Stimulated activated CD4-positive, alpha-beta T cell treated with anti-CD3 and anti-CD28 coated beads, Interleukin-15, amount 100 ng/mL, for 1 hour (primary cell): ENCODE results near the gene MRPS6.

Experiments
- DNase-seq, 2 donors: peaks; one replicate each; pipeline ENCODE4 v3.0.0-alpha.2; 2020; ENCODE audit warnings: low read depth in 1 of 2, low spot score in 1 of 2

MRPS6 gene

DNA sequence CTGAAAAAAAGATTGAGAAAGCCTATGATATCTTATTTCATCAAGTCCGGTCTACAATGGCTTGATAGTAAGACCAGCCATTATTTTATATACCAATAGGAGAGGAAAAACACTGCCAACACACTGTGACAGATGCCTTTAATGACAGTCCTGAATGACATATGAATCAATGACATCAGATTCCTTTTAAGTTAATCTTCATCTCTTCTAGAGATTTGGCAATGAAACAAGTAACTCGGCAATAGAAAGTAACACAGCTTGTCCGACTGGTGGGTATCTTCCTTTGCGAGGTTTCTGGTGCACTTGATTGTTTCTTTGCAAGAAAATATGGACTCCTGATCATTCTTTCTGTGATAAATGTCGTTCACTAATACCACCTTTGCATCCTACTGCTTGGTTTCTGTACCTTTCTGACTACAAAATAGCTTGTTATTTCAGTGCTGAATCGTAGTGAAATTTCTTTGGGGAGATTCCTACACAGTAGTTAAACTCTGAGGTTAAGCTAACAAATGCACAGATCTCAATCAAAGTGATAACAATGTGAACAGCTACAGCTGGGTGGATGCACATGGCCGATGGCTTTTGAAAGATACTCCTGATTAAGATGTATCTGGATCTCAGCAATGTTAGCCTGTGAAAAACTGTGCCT is 104.7 kb downstream of the MRPS6 start:
- DNase-seq = no peak

DNA sequence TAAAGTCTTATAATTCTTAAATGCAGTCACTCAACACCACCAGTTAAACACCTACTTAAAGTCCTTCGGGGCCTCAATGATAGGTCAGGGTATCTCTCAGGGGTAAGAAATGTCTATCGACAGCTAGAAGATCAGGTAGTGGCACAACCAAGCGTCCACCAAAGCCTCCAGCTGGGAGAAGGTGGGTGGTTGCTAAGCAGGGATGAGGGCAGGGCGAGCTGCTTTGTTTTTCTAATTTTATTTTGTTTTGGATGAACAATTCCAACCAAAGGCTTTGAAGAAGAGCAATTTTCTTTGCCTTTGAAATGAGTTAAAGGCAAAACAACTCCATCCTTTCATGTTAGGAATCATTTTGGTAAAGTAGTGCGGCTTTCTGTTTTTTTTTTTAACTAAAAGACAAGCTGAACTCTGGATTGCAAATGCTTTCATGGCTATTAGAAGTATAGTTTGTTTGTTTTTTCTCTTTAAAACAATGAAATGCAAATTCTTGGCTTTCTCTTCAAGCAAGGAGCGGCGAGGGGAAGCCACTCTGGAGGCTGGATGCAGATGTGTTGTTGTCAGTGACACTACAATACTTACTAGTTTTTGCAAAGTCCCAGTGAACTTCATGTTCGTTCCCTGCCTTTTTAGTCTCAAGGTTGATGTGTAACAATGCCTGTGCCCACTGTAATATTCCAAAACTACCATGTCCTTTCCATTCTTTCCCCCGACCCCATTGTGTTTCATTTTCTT is 106.0 kb downstream of the MRPS6 start:
- no peak for DNase-seq

DNA sequence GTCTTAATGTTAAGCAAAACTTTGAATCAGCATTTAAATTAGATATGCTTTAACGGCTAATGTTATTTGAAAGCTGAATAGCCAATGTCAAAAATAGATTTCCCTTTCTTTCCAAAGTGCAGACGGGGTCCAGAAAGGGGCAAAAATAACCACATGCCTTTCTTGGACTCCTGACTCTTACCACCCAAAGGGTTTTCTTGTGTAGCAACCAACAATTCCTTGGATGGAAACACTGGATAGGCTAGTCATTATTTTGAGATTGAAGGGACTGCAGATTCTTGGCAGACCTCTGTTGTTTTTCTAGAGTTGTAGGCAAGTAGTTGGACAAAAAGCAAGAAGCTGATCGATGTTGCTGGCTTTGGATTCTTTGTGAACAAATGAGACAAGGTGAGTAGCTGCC is 107.0 kb downstream of the MRPS6 start:
- no peak for DNase-seq

DNA sequence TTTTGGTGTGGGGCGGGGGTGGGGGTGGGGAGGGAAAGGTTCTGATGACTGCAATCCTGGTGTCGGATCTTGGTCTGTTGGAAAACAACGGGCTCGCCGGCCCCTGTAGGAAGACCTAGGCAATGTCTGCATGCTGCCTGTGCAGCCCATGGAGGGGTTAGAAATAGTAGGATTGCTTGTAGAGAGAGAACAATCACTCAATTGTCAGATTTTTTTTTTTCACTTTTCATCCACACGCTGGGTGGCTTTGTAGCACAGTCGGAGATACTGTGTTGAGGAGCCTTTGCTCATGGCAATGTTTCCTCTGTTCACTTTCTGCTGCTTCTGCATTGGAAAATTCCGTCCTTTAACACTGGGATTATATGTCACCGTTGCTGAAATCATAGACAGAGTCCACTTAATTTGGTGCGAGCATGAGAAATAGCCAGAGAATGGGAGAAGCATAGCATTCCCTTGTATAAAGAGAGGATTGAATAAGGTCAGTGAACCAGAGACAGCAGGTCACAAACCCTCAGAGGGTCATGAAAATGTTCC is 107.5 kb downstream of the MRPS6 start:
- no peak for DNase-seq

DNA sequence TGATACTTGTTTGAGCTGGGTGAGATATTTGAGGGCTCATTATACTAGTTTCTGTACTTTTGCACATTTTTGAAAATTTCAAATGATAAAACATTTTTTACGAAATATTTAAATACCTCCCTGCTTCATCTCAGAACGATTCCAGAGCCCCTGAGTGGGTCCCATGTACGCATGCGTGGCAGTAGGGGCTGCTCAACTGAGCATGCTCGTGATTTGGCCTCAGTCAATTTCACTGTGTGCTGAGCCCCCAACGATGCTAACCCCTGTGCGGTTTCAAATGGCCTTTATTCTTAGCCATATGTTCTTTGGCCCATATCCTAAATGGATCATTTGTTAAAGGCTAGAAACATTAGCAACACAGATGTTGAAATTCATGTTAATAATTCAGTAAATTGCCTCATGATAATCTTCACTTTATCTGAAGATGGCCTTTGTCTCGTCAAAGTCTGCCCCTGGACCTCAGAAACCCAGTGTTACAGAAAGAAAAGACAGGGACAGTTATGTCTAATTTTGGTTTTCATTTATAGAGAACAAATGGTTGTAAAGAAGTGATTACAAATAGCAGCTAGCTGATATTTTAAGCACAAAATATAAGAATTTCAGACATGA is 108.2 kb downstream of the MRPS6 start:
- no peak for DNase-seq

DNA sequence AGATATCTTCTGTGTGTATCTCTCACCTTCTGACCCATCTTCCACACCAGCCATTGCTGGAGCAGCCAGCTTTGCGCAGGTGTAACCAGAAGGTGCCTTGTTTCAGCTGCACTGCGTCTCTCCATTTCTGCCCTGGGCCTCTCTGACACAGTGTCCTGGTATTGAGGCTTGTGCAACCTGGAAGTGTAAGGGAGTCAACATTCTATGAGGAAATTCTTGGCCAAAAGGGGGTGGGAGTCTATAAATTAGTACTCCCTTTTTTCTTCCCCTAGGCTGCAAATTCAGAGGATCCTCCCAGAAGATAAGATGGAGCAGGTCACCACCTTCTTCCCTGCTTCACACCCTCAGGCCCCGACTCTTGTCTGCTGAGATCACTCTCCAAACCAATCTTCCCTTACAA is 109.1 kb downstream of the MRPS6 start:
- DNase-seq = no peak

DNA sequence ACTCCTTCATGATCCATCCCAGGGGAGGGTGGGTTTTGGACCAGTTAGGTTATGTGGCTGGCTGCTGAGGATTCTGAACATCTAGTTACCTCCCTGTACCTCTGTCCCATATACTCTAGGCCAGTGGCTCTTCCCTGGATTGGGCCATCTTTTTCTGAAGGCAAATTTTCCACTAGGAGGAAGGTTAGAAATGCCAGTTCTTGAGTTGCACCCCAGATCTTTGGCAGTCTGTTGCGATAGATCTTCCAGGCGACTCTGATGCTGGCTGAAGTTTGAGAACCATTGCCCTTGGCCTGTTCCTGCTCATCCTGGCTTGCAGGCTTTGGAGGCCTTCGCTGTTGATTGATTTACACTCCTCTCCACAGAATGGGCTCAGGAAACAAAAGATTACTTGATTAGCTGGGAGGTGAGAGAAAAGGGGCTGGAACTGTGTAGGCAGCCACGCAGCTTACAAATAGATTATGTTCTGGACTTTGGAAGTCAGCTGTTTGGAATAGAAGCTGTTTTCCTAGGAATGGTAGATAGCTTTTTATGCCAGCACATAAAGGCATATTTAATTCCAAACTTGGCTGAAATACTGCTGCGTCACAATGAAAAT is 110.1 kb downstream of the MRPS6 start:
- no peak for DNase-seq

DNA sequence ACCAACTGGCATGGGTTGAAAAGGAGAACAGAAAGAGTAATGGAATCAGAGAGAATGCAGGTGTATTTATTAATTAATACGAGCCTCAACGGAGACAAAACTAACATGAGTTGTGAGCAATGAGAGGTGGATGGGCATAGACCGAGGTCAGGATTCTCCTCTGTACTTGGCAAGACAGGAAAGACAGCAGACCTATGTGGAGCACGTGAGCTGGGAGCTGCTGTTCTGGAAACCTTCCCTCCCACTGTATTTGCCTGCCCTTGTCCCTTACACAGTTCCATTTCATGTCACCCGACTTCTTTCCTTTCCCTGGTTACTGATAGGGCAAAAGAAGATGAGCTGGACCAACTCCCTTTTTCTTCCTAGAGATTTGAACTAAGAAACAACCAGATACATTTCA is 110.9 kb downstream of the MRPS6 start:
- no peak for DNase-seq

DNA sequence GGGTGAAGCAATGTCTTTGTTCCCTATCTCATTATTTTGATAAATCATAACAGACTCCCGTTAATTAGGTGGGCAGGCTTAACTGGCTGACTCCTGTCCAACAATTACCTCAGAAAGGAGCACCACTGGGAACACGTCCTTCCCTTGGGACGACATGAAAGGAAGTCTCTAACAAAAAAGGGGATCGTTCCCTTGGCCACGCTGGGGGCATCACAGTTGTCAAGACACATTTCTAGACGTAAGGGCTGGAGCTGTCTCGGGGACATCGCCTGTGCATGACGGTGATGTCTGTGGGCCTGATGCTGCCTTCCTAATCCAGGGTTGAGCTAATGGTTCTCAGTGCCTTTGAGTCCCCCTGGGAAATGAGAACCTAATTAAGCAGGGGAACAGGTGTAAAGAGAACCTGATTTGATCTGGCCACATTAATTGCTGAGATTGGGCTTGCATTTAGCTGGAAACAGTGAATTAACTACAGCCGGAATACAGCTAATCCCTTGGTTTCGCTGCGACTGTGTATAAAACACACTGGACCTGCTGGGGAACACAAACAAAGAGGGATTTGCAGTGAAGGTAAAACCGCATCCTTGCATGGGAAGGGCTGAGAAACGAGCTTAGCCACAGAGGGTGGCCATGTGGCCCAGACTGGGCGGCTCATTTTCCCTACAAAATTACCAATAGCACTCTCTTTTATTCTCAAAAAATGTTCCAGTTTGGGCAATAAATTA is 111.8 kb downstream of the MRPS6 start:
- no peak for DNase-seq

DNA sequence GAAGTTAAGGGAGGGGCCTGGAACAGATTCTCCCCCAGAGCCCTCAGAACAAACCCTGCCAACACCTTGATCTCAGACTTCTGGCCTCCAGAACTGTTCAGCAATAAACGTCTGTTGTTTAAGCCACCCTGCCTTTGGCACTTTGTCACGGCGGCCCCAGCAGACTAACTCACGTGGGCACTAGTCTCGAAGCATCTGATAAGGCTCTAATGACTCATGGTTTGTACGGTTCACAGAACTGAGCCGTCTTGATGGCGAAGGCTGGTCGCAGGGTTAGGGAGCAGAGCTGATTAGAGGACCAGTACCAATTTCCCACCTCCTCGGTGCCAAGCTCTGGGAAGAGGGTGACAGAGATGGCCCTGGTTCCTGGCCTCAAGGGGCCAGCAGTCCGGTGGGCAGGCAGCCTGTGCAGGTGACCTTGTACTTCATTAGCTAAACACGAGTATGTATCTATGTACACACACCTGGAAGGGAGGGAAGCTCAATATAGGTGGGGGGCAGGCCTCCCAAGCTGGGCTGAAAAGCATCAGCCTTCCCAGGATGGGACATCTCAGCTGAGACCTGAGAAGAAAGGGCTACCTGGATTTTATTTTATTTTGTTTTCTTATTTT is 112.8 kb downstream of the MRPS6 start:
- DNase-seq = no peak

DNA sequence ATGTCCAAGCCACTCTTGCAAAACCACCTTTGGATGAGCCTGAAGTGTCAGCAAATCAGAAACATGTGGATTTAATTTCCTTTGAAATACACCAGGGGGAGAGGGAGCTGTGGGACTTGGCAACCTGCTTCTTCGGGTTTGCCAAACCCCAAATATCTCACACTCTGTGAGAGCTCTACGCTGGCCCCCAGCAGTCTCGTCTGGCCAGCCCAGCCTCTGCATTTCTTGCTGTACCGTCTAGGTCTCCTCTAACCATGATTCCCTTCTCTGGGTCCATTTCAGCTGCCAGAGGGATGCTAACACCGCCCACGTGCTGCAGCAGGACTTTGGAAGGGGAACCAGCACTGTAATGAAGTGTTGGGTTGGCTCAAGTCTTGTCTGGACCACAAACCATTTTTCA is 114.6 kb downstream of the MRPS6 start:
- no peak for DNase-seq

DNA sequence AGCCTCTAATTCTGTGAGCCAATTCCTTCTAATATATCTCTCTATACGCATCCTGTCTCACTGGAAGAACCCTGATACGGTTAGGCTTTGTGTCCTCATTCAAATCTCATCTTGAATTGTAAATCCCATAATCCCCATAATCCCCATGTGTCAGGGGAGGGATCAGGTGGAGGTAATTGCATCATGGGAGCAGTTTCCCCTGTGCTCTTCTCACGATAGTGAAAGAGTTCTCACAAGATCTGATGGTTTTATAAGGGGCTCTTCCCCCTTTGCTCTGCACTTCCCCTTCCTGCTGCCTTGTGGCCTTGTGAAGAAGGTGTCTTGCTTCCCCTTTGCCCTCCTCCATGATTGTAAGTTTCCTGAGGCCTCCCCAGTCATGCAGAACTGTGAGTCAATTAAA is 116.1 kb downstream of the MRPS6 start:
- no peak for DNase-seq

DNA sequence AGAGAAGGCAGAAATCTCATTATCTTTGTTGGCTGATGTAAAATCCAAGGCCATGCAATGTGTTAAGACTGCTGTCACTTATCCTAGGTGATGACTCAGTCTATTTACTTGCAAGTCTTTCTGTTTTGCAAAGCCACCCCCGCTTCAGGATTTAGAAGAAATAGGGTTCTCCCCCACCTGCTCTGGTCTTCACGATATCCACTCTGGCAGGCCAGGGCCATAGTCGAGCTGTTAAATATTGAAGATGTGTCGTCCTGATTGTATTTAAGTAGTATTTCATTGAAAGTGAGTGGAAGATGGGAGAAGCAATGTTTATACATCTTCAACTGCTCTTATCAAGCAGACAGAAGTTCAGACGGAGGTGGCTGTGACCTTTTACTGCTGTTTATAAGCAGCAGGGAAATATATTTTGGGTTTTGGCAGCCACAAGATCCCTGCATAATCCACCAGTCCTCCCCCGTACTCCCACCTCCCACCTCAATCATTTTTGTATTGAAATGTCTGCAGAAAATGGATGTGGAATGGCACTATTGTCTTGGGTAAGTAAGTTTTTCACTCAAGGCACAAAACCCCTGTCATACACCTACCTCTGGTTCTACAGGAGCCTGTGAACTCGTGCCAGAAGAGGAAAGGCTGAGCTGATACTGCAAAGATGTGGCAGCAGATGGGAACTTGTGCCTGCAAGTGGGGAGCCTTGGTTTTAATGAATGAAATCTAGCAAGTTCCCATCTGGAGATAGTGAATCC is 117.4 kb downstream of the MRPS6 start:
- no peak for DNase-seq

DNA sequence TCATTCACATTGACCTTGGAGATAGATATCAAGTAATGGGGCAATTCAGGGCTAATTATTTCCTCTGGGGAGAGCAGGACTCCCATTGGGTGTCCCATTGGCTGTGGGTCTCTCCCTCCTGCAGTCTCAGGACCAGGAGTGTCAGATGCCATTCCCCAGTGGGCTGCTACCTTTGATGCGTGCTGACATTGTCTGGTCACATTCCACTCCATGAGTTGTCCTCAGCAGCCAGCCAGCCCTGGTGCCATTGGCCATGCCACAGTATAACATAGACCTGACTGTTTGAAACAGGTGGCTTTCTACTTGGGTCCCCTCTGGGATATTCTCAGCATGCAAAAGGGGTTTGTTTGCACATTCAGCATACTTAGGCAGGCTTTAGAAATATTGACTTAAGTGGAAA is 118.5 kb downstream of the MRPS6 start:
- DNase-seq = no peak
